ENCODE results near the gene XCL1.

Gene XCL1

DNA sequence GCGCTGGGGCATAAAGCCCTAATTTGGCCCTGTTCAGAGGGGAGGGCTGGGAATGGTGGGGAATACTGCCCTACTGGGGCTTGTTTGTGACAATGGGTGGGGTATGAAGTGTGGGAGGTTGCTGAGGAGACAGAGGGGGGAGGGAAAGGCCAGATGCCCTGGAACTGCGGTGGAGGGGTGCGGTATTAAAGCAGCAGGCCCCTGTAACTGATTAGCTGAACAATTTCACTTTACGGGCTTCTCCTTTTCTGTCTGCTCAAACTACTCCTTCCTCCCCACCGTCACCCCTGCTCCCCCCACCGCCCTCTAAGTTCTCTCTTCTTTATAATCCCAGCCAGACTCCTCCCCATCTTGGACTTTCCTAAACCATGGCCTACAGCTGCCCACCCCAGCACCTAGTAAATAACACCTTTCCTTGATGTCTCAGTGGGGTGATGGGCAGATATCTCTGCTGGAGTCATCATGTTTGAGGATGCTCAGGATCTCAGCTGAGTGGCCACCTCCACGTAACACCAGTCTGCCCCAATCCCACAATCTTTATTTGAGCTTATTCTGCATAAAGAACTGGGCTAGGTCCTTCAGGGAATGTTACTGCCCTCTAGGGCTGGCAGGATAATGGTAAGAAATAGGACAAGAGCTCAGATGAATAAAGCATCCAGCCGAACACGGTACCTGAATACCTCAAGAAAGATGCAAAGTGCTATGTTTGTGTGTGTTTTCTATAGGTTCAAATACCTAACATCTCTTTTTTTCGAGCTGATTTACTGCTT lies 33.5 kb downstream of the XCL1 start:
- Histone ChIP-seq H3K36me3 (ENCODE audit: control insufficient read depth, insufficient read depth, low read length) (no peaks in the 10 kb centered on the region), H3K9me3 (ENCODE audit: control insufficient read depth, insufficient read depth, low read length) (no peaks in the 10 kb centered on the region), H3K4me3 (ENCODE audit: low read depth, low read length) (peak overlapping the region; percentile 16), H3K27me3 (ENCODE audit: control insufficient read depth, insufficient read depth, low read length) (no peaks in the 10 kb centered on the region), H3K9ac (ENCODE audit: low read depth, low read length) (no peak overlapping the region), H3K4me1 (ENCODE audit: control insufficient read depth, insufficient read depth, low read length) (peaks cover 9% of the 10 kb centered on the region)

DNA sequence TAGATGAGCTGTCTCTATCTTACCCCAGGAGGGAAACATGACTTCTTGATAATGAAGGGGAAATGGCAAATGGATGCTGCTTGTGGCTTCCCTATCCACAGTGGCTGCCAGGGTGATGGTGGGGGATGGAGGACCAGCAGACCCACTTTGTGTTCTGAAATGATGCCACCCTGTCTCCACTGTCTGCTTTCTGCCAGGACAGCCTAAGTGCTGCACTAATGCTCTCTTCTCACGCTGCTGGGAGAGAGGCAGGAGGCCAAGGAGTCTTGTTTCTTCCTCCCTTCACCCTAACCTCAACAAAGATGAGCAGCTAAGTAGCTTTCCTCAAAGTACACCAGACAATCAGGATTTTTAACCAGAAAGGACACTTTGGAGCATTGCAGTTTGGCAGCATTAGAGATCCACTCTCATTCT lies 36.6 kb downstream of the XCL1 start:
- no peak overlapping the region for H3K9ac ChIP-seq (ENCODE audit: low read depth, low read length)
- no peaks in the 10 kb centered on the region for H3K36me3 ChIP-seq (ENCODE audit: control insufficient read depth, insufficient read depth, low read length)
- H3K4me3 ChIP-seq (ENCODE audit: low read depth, low read length), result no peak overlapping the region
- peaks cover 9% of the 10 kb centered on the region for H3K4me1 ChIP-seq (ENCODE audit: control insufficient read depth, insufficient read depth, low read length)
- no peaks in the 10 kb centered on the region for H3K27me3 ChIP-seq (ENCODE audit: control insufficient read depth, insufficient read depth, low read length)
- no peaks in the 10 kb centered on the region for H3K9me3 ChIP-seq (ENCODE audit: control insufficient read depth, insufficient read depth, low read length)

DNA sequence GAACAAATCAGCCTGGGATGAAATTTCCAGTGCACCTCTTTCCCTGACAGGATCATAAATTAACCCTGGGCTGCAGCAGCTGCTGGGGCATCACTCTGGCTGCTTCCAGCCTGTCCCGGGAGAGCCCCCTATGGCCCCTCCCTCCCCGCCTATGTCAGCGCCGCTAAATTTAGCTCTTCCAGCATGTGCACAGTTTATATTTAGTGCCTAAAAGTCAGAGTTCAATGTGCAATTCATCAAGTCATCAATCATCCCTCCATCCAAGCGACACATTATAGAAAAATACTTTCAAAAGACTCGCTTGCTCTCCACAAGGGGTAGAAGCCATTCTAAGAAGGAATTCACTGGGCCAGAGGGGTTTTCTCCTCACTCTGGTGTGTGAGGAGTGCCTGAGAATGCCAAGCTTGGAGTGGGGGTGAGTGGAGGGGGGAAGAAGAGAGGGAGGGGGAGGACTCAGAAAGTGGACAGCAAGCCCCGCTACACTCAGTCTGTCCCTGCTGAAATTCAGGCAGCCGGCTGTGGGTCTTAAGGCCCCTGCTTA lies 37.4 kb downstream of the XCL1 start:
- no peak overlapping the region for H3K4me3 ChIP-seq (ENCODE audit: low read depth, low read length)

DNA sequence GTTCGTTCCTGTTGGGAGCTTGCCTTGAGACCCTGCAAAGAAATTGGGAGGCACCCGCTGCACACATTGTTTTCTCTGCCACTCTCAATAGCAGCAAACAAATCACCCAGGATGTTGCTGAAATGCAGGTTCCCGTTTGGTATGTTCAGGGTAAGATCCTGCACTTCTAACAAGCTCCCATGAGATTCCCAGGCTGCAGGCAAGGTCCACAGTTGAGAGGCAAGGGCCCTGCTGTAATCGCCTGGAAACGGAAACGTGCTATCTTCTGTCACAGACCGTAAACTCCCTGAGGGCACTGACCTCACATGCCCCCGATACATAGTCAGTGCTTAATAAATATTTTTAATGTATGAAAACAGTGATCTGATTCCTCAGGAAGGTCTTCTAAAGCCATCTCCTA lies 37.8 kb downstream of the XCL1 start:
- H3K4me3 ChIP-seq (ENCODE audit: low read depth, low read length), result no peak overlapping the region
- H3K36me3 ChIP-seq (ENCODE audit: control insufficient read depth, insufficient read depth, low read length), result no peaks in the 10 kb centered on the region
- no peaks in the 10 kb centered on the region for H3K27me3 ChIP-seq (ENCODE audit: control insufficient read depth, insufficient read depth, low read length)
- H3K9me3 ChIP-seq (ENCODE audit: control insufficient read depth, insufficient read depth, low read length), result no peaks in the 10 kb centered on the region
- peaks cover 6% of the 10 kb centered on the region for H3K4me1 ChIP-seq (ENCODE audit: control insufficient read depth, insufficient read depth, low read length)
- H3K9ac ChIP-seq (ENCODE audit: low read depth, low read length), result no peak overlapping the region

More for the DNA sequence above, 37.4 kb downstream of the XCL1 start:
- no peak overlapping the region for H3K9ac ChIP-seq (ENCODE audit: low read depth, low read length)
- H3K9me3 ChIP-seq (ENCODE audit: control insufficient read depth, insufficient read depth, low read length), result no peaks in the 10 kb centered on the region
- peaks cover 9% of the 10 kb centered on the region for H3K4me1 ChIP-seq (ENCODE audit: control insufficient read depth, insufficient read depth, low read length)
- no peaks in the 10 kb centered on the region for H3K36me3 ChIP-seq (ENCODE audit: control insufficient read depth, insufficient read depth, low read length)
- no peaks in the 10 kb centered on the region for H3K27me3 ChIP-seq (ENCODE audit: control insufficient read depth, insufficient read depth, low read length)

DNA sequence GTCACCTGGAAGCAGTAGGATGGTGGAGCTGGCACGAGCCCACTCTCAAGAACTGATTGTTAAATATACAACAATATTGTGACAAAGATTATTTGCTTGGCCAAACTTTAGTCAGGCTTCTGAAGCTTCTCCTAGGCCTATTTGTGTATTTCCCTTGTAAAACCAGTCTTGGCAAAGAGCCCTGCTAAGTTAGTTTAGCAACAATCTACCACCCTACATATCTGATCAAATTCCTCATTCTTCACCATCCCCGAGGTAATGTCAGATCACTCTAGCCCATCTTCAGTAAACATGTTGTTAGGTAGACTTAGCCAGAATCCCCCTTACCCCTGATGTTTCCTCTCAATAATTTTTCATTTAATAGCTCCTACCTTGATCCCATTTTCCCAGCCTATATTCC lies 39.6 kb downstream of the XCL1 start:
- H3K4me3 ChIP-seq (ENCODE audit: low read depth, low read length), result no peak overlapping the region
- H3K4me1 ChIP-seq (ENCODE audit: control insufficient read depth, insufficient read depth, low read length), result no peaks in the 10 kb centered on the region

DNA sequence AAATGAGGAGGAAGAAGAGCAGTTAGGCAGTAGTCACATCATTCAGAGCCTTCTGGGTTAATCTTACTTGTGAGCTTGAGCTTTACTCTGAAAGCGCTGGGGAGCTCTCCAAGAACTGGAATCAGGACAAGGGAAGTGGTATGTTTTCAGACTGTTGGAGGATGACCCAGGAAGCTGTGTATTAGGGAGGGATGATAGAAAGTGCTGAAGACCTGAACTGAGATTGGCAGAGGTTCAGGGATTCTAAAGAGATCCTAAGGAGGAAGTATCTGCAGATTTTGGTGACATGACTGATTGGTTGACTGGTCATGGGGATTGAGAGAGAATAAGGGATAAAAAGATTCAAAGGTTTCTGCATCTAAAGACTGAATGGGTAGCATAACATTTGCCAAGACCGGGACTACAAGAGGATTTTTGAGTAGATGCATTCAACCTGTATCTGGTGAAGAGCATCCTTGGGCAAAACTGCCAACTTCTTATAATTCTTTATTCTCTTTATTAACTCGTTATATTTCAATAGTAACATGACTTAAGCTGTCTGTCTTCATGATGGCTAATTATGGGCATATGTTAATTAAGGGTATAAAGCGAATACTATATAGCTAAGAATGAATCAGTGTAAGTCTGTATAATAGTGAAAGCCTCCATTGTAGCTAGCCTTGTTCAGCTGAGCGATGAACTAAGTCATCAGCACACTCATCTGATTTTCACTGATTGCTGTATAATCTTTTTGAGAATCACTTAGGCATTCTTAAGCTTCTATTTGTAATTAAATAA lies 41.8 kb downstream of the XCL1 start:
- Histone ChIP-seq H3K27me3 (ENCODE audit: control insufficient read depth, insufficient read depth, low read length) (no peaks in the 10 kb centered on the region), H3K9ac (ENCODE audit: low read depth, low read length) (no peak overlapping the region), H3K4me1 (ENCODE audit: control insufficient read depth, insufficient read depth, low read length) (no peaks in the 10 kb centered on the region), H3K4me3 (ENCODE audit: low read depth, low read length) (no peak overlapping the region), H3K36me3 (ENCODE audit: control insufficient read depth, insufficient read depth, low read length) (no peaks in the 10 kb centered on the region), H3K9me3 (ENCODE audit: control insufficient read depth, insufficient read depth, low read length) (no peaks in the 10 kb centered on the region)

More for the DNA sequence above, 39.6 kb downstream of the XCL1 start:
- no peaks in the 10 kb centered on the region for H3K36me3 ChIP-seq (ENCODE audit: control insufficient read depth, insufficient read depth, low read length)
- H3K27me3 ChIP-seq (ENCODE audit: control insufficient read depth, insufficient read depth, low read length), result no peaks in the 10 kb centered on the region
- H3K9ac ChIP-seq (ENCODE audit: low read depth, low read length), result no peak overlapping the region
- no peaks in the 10 kb centered on the region for H3K9me3 ChIP-seq (ENCODE audit: control insufficient read depth, insufficient read depth, low read length)

DNA sequence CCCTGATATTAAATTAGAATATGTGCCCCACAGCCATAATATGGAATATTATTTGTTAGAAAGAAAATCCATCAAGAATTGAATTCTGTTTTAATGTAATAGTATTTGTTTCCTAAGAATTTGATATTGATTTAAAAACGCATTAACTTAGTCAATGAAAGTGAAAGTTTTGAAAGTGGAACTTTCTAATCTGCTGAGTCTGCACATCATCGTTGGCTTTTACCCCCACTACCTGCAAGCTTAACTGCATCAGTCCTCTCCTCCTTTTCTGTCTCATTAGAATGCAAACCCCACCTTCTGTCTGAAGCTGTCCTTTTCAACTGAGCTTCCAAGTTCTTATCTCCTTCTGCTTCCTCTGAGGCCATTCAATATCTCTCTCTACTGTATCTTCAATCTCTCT lies 42.5 kb downstream of the XCL1 start:
- Histone ChIP-seq H3K36me3 (ENCODE audit: control insufficient read depth, insufficient read depth, low read length) (no peaks in the 10 kb centered on the region), H3K4me1 (ENCODE audit: control insufficient read depth, insufficient read depth, low read length) (no peaks in the 10 kb centered on the region), H3K9ac (ENCODE audit: low read depth, low read length) (no peak overlapping the region), H3K9me3 (ENCODE audit: control insufficient read depth, insufficient read depth, low read length) (no peaks in the 10 kb centered on the region), H3K4me3 (ENCODE audit: low read depth, low read length) (no peak overlapping the region), H3K27me3 (ENCODE audit: control insufficient read depth, insufficient read depth, low read length) (no peaks in the 10 kb centered on the region)

DNA sequence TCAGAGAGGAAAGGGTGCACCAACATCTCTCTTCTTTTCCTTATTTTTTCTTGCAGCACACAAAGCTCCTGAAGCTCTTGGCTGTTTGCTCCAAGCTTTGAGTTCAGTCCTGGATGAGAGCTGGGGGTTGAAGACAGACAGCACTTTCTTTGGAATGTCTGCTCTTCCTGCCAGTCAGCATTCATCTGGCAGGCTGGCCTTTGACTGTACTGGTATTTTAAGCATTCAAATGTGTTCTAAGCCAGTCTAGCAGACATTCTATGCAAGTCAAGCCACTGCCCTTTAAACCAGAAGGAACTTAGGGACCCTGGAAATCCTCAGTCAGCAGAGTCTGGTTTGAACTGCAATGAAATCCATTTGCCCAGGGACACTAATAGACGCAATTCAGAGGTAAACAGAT lies 45.0 kb downstream of the XCL1 start:
- Histone ChIP-seq H3K27me3 (ENCODE audit: control insufficient read depth, insufficient read depth, low read length) (no peaks in the 10 kb centered on the region), H3K9me3 (ENCODE audit: control insufficient read depth, insufficient read depth, low read length) (no peaks in the 10 kb centered on the region), H3K4me1 (ENCODE audit: control insufficient read depth, insufficient read depth, low read length) (no peaks in the 10 kb centered on the region), H3K36me3 (ENCODE audit: control insufficient read depth, insufficient read depth, low read length) (no peaks in the 10 kb centered on the region), H3K9ac (ENCODE audit: low read depth, low read length) (no peak overlapping the region), H3K4me3 (ENCODE audit: low read depth, low read length) (no peak overlapping the region)

DNA sequence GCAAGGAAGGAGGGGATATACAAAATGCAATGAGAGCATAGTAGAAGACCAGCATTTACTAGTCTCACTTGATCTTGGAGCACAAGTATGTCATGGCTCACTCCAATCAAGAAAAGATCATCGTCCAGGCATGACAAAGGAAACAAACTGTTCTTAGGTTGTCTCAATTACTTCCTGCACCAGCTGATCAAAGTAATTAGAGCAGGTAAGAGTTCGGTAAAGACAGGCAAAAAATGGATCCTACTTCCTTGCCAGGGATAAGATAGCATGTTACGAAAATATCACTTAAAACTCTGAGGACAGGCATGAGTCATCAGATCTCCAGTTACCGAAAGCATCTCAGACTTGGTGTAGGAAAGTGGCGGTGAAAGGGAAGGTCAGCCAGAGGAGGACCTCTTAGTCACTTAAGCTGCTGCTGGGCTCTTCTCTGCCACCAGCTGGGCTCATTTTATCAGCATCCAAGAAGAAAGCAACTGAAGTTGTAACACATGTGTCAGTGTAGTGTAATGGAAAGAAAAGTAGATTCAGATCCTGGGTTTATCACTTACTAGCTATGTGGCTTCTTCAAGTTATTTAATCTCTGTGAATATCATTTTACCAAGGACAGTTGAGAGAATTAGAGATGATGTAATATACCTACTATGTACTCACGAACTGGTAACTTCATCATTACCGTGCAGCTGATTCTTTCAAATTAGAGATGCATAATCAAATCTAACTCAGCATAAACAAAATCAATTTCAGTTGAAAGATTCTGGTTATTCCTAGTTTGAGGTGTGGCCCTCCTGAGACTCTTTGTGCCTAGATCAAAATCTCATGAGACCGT lies 46.8 kb downstream of the XCL1 start:
- Histone ChIP-seq H3K36me3 (ENCODE audit: control insufficient read depth, insufficient read depth, low read length) (no peaks in the 10 kb centered on the region), H3K4me1 (ENCODE audit: control insufficient read depth, insufficient read depth, low read length) (no peaks in the 10 kb centered on the region), H3K9me3 (ENCODE audit: control insufficient read depth, insufficient read depth, low read length) (no peaks in the 10 kb centered on the region), H3K9ac (ENCODE audit: low read depth, low read length) (no peak overlapping the region), H3K4me3 (ENCODE audit: low read depth, low read length) (no peak overlapping the region), H3K27me3 (ENCODE audit: control insufficient read depth, insufficient read depth, low read length) (no peaks in the 10 kb centered on the region)

DNA sequence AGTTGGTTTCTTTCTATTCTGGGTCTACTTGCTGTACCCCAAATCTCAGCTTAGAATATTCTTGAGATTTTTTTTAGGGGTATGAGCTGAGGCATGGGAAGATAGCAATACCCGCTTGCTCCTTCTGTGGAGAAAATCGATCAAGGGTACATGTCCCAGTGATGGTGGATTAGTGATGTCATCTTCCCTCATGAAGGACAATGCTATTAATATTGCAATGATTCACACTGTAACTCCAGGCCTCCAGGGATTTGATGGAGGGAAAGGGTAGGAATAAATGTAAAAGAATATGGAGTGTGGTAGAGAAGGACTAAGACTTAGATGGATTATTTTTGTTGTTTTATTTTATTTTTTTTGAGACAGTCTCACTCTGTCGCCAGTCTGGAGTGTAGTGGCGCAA lies 47.4 kb downstream of the XCL1 start:
- Histone ChIP-seq H3K9me3 (ENCODE audit: control insufficient read depth, insufficient read depth, low read length) (no peaks in the 10 kb centered on the region), H3K4me3 (ENCODE audit: low read depth, low read length) (no peak overlapping the region), H3K36me3 (ENCODE audit: control insufficient read depth, insufficient read depth, low read length) (no peaks in the 10 kb centered on the region), H3K9ac (ENCODE audit: low read depth, low read length) (no peak overlapping the region), H3K27me3 (ENCODE audit: control insufficient read depth, insufficient read depth, low read length) (no peaks in the 10 kb centered on the region), H3K4me1 (ENCODE audit: control insufficient read depth, insufficient read depth, low read length) (no peaks in the 10 kb centered on the region)

DNA sequence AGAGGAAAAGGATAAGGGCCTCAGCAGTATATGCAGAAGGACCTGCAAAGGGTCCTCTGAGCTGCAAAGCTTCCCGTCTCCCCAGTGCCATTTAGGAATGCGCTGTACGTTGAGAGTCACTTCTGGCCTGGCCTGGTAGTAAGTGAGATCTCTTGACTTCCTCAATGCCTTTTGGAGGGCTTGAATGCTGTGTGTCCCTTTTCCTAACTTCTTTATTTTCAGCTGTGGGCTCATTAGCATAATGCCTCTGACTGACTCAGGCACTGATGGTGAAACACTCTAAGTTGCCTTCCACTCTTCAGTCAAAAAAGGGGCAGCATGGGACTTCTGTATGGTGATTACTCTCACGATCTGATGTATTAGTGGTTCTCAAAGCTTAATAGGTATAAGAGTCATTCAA lies 49.9 kb downstream of the XCL1 start:
- Histone ChIP-seq H3K4me3 (ENCODE audit: low read depth, low read length) (no peak overlapping the region), H3K27me3 (ENCODE audit: control insufficient read depth, insufficient read depth, low read length) (no peaks in the 10 kb centered on the region), H3K36me3 (ENCODE audit: control insufficient read depth, insufficient read depth, low read length) (no peaks in the 10 kb centered on the region), H3K9me3 (ENCODE audit: control insufficient read depth, insufficient read depth, low read length) (no peaks in the 10 kb centered on the region), H3K9ac (ENCODE audit: low read depth, low read length) (no peak overlapping the region), H3K4me1 (ENCODE audit: control insufficient read depth, insufficient read depth, low read length) (no peaks in the 10 kb centered on the region)

Data from iPS-15b (cell line).